IgD-negative memory B cell (primary cell): ENCODE data around the gene NTRK2. TPM values are rescaled to one million over a fixed set of nuclear protein-coding genes. Genes with fewer than 3 reads are reported as not detected.

ENCODE experiments used
- H3K27ac Mint-ChIP-seq, 3 donors: one replicate each; pipeline ENCODE4 v1.8.0; 2020 to 2022; ENCODE audit warnings: mild to moderate bottlenecking in 3 of 3, mixed read lengths in 3 of 3, moderate library complexity in 1 of 3
- H3K27me3 Mint-ChIP-seq: one replicate; pipeline ENCODE4 v1.8.0; 2021; ENCODE audit warnings: mixed read lengths
- H3K36me3 Mint-ChIP-seq: one replicate; pipeline ENCODE4 v1.8.0; 2020; ENCODE audit warnings: mild to moderate bottlenecking, mixed read lengths
- H3K4me1 Mint-ChIP-seq, 3 donors: one replicate each; pipeline ENCODE4 v1.8.0; 2020 to 2022; ENCODE audit warnings: mixed read lengths in 3 of 3, mild to moderate bottlenecking in 1 of 3
- H3K4me3 Mint-ChIP-seq, 4 donors: one replicate each; pipeline ENCODE4 v1.8.0; 2020 to 2022; ENCODE audit warnings: mild to moderate bottlenecking in 4 of 4, mixed read lengths in 4 of 4, moderate library complexity in 3 of 4
- H3K9me3 Mint-ChIP-seq, 3 donors: one replicate each; pipeline ENCODE4 v1.8.0; 2020 to 2021; ENCODE audit warnings: mixed read lengths in 3 of 3, mild to moderate bottlenecking in 1 of 3
- polyA plus RNA-seq: library from polyadenylated mRNA; unstranded; fragments of 300-500 nt; fragmentation: Illumina TruSeq; gene quantifications from one replicate; pipeline ENCODE4 v1.2.3, GENCODE V29; 2021

The NTRK2 gene
- polyA plus RNA-seq, 1 donor from 2014 or later, result not detected

DNA sequence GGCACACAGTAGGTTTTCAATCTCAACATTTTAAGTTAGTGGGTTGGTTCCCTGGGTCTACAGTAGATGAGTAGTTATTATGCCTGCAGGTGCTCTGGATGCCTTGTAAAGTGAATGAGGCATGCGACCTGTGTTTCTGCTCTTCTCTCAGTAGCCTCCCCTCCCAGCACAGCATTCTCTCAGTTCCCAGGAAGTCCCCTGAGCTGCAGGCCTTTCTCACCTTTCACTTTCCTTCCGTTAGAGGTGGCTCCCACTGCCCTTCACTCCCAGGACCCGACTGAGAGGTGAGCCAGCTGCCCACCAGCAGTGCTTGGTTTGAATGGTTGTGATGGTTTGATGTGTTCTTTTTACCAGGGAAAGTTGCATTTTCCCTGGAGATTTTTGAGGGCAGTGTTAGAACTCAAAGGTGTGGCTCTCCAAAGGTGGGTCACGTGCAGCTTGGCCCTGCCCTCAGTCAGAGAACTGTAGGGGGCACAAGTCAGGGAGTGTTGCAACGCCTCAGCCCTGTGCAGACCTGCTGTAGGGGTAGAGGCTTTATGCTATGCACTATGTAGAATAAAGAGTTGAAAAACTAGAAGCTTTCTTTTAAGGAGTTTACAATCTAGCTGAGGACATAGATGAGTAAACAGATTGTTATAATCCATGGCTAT lies 173.8 kb downstream of the NTRK2 start:
- Mint-ChIP-seq H3K9me3 (peaks cover 0 to 4% (median 0%) of the 10 kb centered on the region in 3 donors), H3K27me3 (peaks cover 4% of the 10 kb centered on the region), H3K36me3 (no peaks in the 10 kb centered on the region)

DNA sequence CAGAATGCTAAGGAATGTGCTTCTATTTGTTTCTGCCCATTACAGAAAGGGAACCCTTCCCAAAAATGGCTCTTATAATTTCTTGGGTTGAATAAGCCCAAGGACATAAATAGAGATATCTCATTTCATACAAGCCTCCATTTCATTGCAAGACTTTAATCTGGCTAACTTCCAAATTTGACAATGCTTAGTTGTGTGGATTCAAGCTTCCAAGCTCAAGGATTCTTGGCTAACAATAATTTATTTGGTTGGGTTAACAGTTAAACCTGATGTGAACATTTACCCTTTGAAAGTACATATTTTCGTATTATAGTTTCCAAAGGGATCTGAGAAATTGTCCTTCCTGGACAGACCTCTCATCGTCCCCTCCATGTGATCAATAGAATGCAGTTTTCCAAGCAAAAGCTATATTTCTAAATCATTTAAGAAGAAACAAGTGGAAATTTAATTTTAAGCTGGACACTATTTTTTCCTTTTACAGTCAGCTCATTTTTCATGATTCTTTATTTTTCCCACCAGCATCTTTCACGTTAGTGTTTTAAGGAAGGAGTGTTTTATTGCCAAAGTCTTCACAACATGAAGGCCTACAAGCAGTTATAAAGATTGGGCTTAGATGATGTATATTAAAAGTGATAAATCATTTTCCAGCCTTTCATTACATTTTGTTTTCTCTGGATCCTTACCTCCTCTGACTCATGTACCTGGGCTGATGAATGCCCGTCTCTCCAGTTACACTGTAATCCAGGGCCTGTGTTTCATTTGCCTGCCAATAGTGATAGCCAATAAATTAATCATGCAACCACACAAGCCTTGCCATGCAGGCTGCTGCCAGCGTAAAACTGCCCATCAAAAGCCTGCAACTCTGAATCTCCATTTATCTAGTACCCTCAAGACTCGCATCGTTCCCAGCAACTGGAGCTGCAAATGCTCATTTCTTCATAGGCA lies 176.7 kb downstream of the NTRK2 start:
- Mint-ChIP-seq H3K9me3 (peaks cover 0 to 4% (median 0%) of the 10 kb centered on the region in 3 donors), H3K36me3 (no peaks in the 10 kb centered on the region), H3K27ac (no peak overlapping the region), H3K4me1 (peaks cover 0 to 2% (median 0%) of the 10 kb centered on the region in 3 donors), H3K27me3 (peaks cover 4% of the 10 kb centered on the region), H3K4me3 (no peak overlapping the region)

More for the DNA sequence above, 173.8 kb downstream of the NTRK2 start:
- H3K27ac Mint-ChIP-seq, result no peak overlapping the region
- H3K4me3 Mint-ChIP-seq, result no peak overlapping the region
- peaks cover 0 to 2% (median 0%) of the 10 kb centered on the region in 3 donors for H3K4me1 Mint-ChIP-seq

DNA sequence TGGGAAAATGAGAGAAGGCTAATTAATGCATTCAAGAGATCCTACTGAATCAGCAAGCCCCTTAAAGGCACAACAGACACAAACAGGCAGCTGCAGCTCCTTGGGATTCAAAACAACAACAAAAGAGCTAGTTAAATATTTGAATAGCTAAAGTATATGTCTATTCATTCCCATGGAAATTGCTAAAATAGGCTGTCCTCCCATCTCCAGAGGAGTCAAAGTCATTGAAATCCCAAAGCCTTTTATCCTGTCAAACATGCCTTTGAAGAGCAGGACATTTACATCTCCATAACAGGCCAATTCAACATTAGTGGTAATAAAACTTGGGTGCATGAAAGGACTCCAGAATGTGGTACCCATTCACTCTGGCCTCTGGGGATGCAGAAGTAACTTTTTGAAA lies 177.4 kb downstream of the NTRK2 start:
- Mint-ChIP-seq H3K9me3 (peaks cover 0 to 5% (median 0%) of the 10 kb centered on the region in 3 donors), H3K4me3 (no peak overlapping the region), H3K36me3 (no peaks in the 10 kb centered on the region), H3K27me3 (peaks cover 2% of the 10 kb centered on the region), H3K4me1 (peaks cover 0 to 2% (median 0%) of the 10 kb centered on the region in 3 donors), H3K27ac (no peak overlapping the region)

DNA sequence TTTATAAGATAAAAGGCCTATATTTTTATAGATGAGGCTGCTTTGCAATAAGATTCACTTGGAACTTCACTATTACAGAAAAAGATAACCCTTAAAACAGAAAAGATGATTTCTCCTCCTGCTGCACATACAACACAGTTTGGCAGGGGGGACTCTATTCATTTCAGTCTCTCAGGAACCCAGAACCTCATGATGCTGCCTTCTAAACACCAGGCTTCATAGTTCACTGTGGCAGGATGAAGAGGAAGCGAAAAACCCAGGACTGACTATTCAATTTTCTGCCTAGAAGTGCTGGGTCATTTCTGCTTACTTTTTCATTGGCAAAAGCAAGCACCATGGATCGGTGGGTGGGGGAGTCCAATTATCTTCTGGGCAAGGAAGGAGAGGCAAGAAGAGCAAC lies 179.5 kb downstream of the NTRK2 start:
- no peaks in the 10 kb centered on the region for H3K36me3 Mint-ChIP-seq
- no peaks in the 10 kb centered on the region for H3K4me1 Mint-ChIP-seq
- H3K27ac Mint-ChIP-seq, result no peak overlapping the region
- peaks cover 0 to 4% (median 0%) of the 10 kb centered on the region in 3 donors for H3K9me3 Mint-ChIP-seq
- H3K27me3 Mint-ChIP-seq, result no peaks in the 10 kb centered on the region
- H3K4me3 Mint-ChIP-seq, result no peak overlapping the region

DNA sequence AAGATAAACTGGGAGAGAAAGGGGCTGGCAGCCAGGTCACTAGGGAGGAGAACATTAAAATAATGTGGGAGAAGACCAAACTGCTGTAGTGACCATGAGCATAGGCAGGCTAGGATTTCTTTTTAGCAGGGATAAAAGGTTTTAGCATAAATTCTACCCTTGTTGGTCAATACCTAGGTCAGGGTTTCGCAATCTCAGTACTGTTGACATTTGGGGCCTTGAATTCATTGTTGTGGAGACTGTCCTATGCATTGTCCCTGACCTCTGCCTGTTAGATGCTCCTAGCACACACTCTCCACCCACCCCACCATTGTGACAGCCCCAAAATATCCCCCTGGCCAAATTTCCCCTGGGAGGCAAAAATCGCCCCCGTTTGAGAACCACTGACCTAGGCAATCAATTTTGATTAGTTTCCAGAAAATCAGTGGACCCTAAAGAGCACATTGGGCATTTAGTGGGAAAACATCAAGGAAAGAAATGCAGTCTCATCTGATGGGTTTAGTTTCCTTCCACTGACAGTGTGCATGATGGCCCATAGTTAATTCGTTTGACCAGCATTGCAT lies 181.4 kb downstream of the NTRK2 start:
- H3K4me3 Mint-ChIP-seq, result no peak overlapping the region
- no peaks in the 10 kb centered on the region for H3K27me3 Mint-ChIP-seq
- peaks cover 0 to 4% (median 0%) of the 10 kb centered on the region in 3 donors for H3K9me3 Mint-ChIP-seq
- no peaks in the 10 kb centered on the region for H3K4me1 Mint-ChIP-seq
- H3K27ac Mint-ChIP-seq, result no peak overlapping the region
- no peaks in the 10 kb centered on the region for H3K36me3 Mint-ChIP-seq

DNA sequence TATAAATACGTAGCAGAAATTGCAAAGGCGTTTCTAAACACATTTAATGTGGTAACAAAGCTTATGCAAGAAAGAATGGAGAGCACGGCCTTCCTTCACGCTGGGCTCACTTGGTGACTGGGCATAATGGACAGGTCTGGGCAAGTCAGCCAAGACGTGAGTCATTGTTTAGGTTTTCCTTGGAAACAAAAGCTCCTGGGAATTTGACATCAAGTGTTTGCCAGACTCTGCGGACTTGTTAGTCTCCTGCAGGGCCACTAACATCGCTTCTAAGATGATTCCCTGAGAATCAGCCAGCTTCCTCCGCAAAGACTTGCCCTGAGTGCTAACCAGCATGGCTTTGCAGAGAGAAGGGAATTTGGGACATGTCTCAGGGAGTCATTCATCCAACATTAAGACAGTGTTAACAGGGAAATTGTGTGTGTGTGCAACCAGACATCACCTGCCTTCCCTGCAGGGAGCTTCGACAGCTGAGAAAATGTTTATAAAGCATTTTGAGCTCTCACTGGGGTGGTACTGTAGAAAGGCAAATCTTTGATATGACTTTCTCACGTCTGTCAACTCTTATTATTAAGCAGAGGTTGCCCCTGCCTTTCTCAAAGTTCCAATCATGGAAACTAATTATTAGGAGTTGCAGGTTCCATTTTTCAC lies 182.5 kb downstream of the NTRK2 start:
- Mint-ChIP-seq H3K27ac (no peak overlapping the region), H3K9me3 (peaks cover 0 to 4% (median 0%) of the 10 kb centered on the region in 3 donors), H3K36me3 (no peaks in the 10 kb centered on the region), H3K4me1 (no peaks in the 10 kb centered on the region), H3K27me3 (no peaks in the 10 kb centered on the region), H3K4me3 (no peak overlapping the region)

DNA sequence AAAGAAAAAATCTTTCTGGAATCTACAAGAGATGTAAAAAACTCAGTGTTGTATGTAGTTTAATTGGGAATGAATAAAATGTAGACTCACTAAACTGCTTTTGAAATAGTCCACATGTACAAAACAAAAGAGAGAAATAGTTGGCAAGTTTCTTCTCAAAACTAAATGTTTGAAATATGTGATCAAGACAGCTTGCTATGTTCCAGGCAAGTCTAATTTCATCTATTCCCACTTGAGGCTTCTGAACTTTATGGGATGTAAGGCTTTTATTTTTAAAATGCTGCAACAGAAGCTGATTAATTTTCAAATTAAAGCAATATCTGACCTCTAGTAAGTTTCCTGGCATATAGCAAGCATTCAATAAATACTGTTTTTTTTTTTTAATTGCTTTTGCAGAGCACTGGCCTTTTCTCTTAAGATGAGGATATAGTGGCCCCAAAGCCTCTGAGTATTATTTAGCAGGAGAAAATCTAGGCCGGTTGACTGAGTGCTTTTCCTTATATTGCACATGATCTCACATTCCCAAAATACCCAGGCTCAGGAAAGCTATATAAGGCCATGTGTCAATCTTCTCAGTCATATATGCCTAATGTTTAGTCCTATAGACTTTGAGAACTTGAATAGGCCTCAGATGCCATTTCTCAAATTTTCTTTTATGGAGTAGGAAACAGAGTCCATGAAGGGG lies 183.2 kb downstream of the NTRK2 start:
- Mint-ChIP-seq H3K27ac (no peak overlapping the region), H3K9me3 (peaks cover 0 to 4% (median 0%) of the 10 kb centered on the region in 3 donors), H3K27me3 (no peaks in the 10 kb centered on the region), H3K4me1 (no peaks in the 10 kb centered on the region), H3K4me3 (no peak overlapping the region), H3K36me3 (no peaks in the 10 kb centered on the region)

DNA sequence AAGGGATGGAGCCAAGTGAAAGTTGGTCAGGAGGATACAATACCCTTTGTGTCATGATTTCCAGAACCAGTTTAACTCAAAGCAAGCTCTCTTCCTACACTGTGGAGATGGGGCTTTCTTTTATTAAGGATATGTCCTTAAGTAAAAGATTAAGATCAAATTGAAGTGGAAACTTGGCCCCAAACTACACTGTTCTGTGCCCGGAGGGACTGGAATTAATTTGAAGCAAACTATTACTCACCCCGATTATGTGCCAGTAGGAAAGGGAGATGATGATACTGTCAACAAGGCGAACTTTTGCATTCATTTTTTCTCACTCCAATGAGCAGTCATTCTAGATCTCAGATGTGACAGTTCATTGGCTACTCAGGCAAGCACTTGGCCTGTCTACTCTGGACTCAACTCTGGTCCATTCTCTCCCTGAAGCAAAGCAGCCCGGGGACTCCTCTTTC lies 186.7 kb downstream of the NTRK2 start:
- H3K27ac Mint-ChIP-seq, result no peak overlapping the region
- H3K9me3 Mint-ChIP-seq, result peaks cover 0 to 4% (median 0%) of the 10 kb centered on the region in 3 donors

DNA sequence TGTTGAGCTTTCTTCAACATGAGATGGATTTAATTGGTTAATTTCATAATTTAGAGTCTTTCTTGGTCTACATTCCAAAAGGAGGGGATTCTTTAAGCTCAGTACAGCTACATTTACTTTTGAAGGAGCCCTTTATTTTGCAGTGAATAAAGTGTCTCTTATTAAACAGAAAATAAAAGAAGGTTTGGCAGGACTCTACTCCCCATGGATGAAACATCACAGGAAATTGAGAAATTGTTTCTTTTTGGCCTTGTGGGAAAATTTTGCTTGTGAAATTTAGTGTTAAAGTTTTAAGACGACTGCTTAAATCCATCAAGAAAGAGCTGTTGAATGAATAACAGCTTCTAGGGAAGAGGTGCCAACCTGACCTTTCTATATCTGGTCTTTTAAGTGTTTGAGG lies 187.7 kb downstream of the NTRK2 start:
- Mint-ChIP-seq H3K4me1 (no peaks in the 10 kb centered on the region), H3K4me3 (no peak overlapping the region), H3K36me3 (peaks cover 4% of the 10 kb centered on the region), H3K9me3 (peaks cover 0 to 2% (median 0%) of the 10 kb centered on the region in 3 donors), H3K27ac (no peak overlapping the region), H3K27me3 (peaks cover 1% of the 10 kb centered on the region)

More for the DNA sequence above, 186.7 kb downstream of the NTRK2 start:
- H3K36me3 Mint-ChIP-seq, result peaks cover 4% of the 10 kb centered on the region
- H3K27me3 Mint-ChIP-seq, result peaks cover 1% of the 10 kb centered on the region
- no peaks in the 10 kb centered on the region for H3K4me1 Mint-ChIP-seq
- no peak overlapping the region for H3K4me3 Mint-ChIP-seq

DNA sequence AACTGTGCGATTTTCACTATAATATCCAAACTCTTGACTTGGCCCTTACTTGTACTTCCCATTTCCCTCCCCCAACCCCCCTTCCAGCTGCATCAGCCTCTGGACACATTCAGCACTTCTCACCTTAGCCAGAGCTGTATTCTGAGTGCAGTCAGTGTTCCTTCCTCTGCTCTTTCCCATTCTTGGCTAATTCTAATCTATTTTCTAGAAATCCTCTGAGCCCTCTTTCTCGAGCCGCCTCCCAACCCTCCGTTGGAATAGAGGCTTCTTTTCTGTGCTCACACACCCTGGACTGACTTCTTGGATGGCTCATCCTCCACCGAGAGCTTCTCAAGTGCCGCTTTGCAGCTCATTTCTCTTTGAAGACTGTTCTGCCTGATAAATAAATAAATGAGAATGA lies 188.8 kb downstream of the NTRK2 start:
- H3K4me3 Mint-ChIP-seq, result no peak overlapping the region
- no peaks in the 10 kb centered on the region for H3K4me1 Mint-ChIP-seq
- peaks cover 4% of the 10 kb centered on the region for H3K36me3 Mint-ChIP-seq
- peaks cover 0 to 2% (median 0%) of the 10 kb centered on the region in 3 donors for H3K9me3 Mint-ChIP-seq
- H3K27me3 Mint-ChIP-seq, result peaks cover 1% of the 10 kb centered on the region
- H3K27ac Mint-ChIP-seq, result no peak overlapping the region

DNA sequence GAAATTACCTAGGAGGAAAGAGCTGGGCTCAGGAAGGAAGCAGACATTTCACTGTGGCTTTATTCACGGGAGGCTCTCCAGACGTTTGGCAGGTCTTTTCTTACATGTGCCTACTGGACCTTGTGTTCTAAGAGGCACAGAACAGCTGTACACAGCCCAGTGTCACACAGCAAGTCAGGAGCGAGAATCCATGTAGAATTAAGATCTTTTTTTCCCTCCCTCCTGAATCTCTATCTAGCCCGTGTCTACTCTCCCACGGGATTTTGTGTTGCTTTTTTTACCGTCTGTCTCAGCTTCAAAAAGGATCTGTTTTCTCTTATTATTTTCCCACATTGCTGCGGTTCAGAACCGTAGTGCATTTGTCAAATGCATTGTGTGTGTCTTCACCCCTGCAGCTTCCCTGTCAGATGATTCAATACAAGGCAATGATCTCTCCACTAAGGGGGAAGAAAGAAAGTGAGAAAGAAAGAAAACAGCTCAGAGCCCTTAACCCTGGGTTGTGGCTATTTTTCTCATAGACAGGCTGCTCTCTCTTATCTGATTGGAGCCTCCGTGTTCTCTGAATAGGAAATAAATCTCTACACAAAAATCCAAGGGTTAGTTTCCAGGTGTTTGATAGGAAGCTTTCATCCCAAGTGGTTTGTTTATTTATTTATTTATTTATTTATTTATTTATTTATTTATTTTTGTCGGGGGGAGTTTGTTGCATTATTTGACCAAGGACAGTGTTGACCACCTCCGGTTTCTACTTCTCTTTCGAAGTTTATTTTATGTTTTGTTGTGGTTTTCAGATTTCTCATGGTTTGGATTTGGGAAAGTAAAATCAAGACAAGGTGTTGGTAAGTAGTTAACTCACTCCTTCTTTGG lies 191.0 kb downstream of the NTRK2 start:
- no peak overlapping the region for H3K4me3 Mint-ChIP-seq
- H3K27me3 Mint-ChIP-seq, result peaks cover 1% of the 10 kb centered on the region
- no peaks in the 10 kb centered on the region for H3K4me1 Mint-ChIP-seq
- peaks cover 4% of the 10 kb centered on the region for H3K36me3 Mint-ChIP-seq
- no peak overlapping the region for H3K27ac Mint-ChIP-seq
- H3K9me3 Mint-ChIP-seq, result no peaks in the 10 kb centered on the region

DNA sequence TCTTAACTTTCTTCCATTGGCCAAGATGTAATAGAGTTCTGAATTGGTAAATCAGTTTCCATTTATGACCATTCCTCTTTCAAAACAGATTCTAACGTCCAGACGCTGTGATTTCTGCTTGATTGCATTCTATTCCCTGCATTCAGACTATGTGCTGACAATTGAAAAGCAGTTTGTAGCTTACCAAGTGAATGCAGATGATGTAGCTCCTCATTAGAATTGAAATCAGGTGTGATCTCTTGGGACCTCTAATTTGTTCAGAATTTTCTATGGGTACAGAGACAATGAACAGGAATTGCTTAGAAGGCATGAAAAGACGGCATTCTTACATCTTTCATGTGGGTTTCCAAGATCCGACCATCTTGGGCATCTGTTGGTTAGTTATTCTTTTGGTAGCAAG lies 191.9 kb downstream of the NTRK2 start:
- Mint-ChIP-seq H3K36me3 (peaks cover 4% of the 10 kb centered on the region), H3K27ac (no peak overlapping the region), H3K9me3 (no peaks in the 10 kb centered on the region), H3K4me3 (no peak overlapping the region), H3K27me3 (peaks cover 1% of the 10 kb centered on the region), H3K4me1 (no peaks in the 10 kb centered on the region)

DNA sequence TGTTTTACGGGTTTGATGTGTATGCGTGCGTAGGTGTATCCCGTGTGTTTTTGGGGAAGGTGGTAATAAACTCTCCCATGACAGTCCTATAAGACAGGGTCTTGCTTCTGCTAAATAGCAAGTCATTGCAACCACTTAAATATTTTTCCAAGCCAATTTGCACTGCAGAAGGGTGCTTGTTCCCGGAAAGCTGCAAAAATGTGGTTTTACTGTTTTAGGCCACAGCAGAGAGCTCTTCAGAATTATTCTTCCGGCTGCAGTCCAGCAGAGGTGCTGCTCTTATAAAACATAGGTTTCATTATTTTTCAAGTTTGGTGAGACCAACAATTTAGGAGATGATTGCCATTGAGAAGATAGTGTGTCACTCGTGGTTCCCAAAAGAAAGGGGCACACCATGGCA lies 192.8 kb downstream of the NTRK2 start:
- H3K27me3 Mint-ChIP-seq, result peaks cover 1% of the 10 kb centered on the region

More for the DNA sequence above, 192.8 kb downstream of the NTRK2 start:
- H3K36me3 Mint-ChIP-seq, result peaks cover 4% of the 10 kb centered on the region
- no peak overlapping the region for H3K27ac Mint-ChIP-seq
- no peaks in the 10 kb centered on the region for H3K4me1 Mint-ChIP-seq
- H3K4me3 Mint-ChIP-seq, result no peak overlapping the region
- H3K9me3 Mint-ChIP-seq, result no peaks in the 10 kb centered on the region
